HG02938 (cell line): ENCODE data around the gene DCDC2B.
"Not testable (repeated sequence)": the region's sequence is repeated elsewhere in the genome, so short reads cannot be mapped to it uniquely, and the experiment has no call there.

ENCODE experiments used
- ATAC-seq: cut with Tn5 transposase; IDR thresholded peaks from one replicate; pipeline ENCODE4 v1.9.1; 2021; ENCODE audit warnings: mild to moderate bottlenecking, moderate library complexity; ENCODE audit not compliant: unreplicated experiment

DCDC2B gene

GRCh38 chr1:32208891-32209328 is at the start of gene DCDC2B:
Gene DCDC2B, plus strand, starts transcription at chr1:32209089. Its CDS starts 5 bp downstream, at chr1:32209094.
- ATAC-seq: no peak

GRCh38 chr1:32159189-32159588 is 49.7 kb upstream of the DCDC2B start:
- no peak for ATAC-seq

- ATAC-seq: no peak
Observed at GRCh38 chr1:32163405-32163804, 45.5 kb upstream of the DCDC2B start.

- not testable (repeated sequence) for ATAC-seq
Observed at GRCh38 chr1:32165633-32166032, 43.3 kb upstream of the DCDC2B start.

- ATAC-seq: no peak
Observed at GRCh38 chr1:32170991-32171390, 37.9 kb upstream of the DCDC2B start.

GRCh38 chr1:32172621-32173245 is 36.2 kb upstream of the DCDC2B start:
- ATAC-seq: no peak

- ATAC-seq: no peak
Observed at GRCh38 chr1:32178380-32179192, 30.3 kb upstream of the DCDC2B start.

GRCh38 chr1:32179193-32179442 is 29.8 kb upstream of the DCDC2B start:
- ATAC-seq: no peak

GRCh38 chr1:32179443-32180185 is 29.3 kb upstream of the DCDC2B start, which contains the start of gene TXLNA:
Gene TXLNA, plus strand, starts transcription at chr1:32179675. Its CDS starts 671 bp downstream, at chr1:32180346.
- ATAC-seq: peak; percentile 80

- ATAC-seq: no peak
Observed at GRCh38 chr1:32180186-32181060, 28.5 kb upstream of the DCDC2B start.

- no peak for ATAC-seq
Observed at GRCh38 chr1:32181065-32181464, 27.8 kb upstream of the DCDC2B start.

- ATAC-seq: no peak
Observed at GRCh38 chr1:32181563-32181962, 27.3 kb upstream of the DCDC2B start.

GRCh38 chr1:32182060-32182459 is 26.8 kb upstream of the DCDC2B start:
- no peak for ATAC-seq

- no peak for ATAC-seq
Observed at GRCh38 chr1:32184650-32185049, 24.2 kb upstream of the DCDC2B start.

- ATAC-seq: no peak
Observed at GRCh38 chr1:32186077-32186476, 22.8 kb upstream of the DCDC2B start.

GRCh38 chr1:32186491-32186890 is 22.4 kb upstream of the DCDC2B start:
- ATAC-seq: no peak

- ATAC-seq: no peak
Observed at GRCh38 chr1:32187850-32188249, 21.0 kb upstream of the DCDC2B start.

GRCh38 chr1:32192220-32192948 is 16.5 kb upstream of the DCDC2B start:
- no peak for ATAC-seq

GRCh38 chr1:32194984-32195383 is 13.9 kb upstream of the DCDC2B start:
- ATAC-seq: no peak

GRCh38 chr1:32195531-32195930 is 13.4 kb upstream of the DCDC2B start:
- ATAC-seq: no peak
